H1 (cell line): ENCODE measurements around the gene TCERG1L. TPM values are rescaled to one million over a fixed set of nuclear protein-coding genes. Genes with fewer than 3 reads are reported as not detected.

ENCODE experiments used
- HDAC2 ChIP-seq, 2 experiments: fragments of 300-600 bp in 1 of 2; sonication (generic) in 1 of 2; IDR thresholded peaks; 2 replicates each; pipeline ENCODE4 v1.6.1; 2011 to 2012; ENCODE audit warnings: low read depth in 2 of 2, low read length in 2 of 2, mild to moderate bottlenecking in 2 of 2, moderate library complexity in 2 of 2, borderline replicate concordance in 1 of 2, inconsistent platforms in 1 of 2
- KDM5A ChIP-seq: fragments of 200-600 bp; IDR thresholded peaks from 2 replicates; pipeline ENCODE4 v1.7.1; 2012; ENCODE audit warnings: mild to moderate bottlenecking, low read length, inconsistent platforms, mixed read lengths
- NANOG ChIP-seq: IDR thresholded peaks from 2 replicates; pipeline ENCODE4 v1.6.1; 2011; ENCODE audit warnings: low read length, low read depth, mild to moderate bottlenecking, inconsistent platforms; ENCODE audit not compliant: insufficient read depth, poor library complexity, severe bottlenecking
- NRF1 ChIP-seq: IDR thresholded peaks from 2 replicates; pipeline ENCODE4 v1.6.1; 2011; ENCODE audit warnings: mild to moderate bottlenecking, low read depth, low read length, improper control_type of control experiment
- SP1 ChIP-seq: IDR thresholded peaks from 2 replicates; pipeline ENCODE4 v1.6.1; 2011; ENCODE audit warnings: low read depth, low read length
- polyA plus RNA-seq, 7 experiments: library from polyadenylated mRNA; depleted of rRNA in 3 of 7; stranded (reverse) in 5 of 7; unstranded in 2 of 7; fragments of >200 nt in 5 of 7; fragments of 200-250 nt in 2 of 7; gene quantifications; 1 replicate in 5 of 7; 2 replicates in 1 of 7; 4 replicates in 1 of 7; pipeline versions ENCODE4 v1.2.1 to v1.2.3, GENCODE V29; 2011 to 2013; ENCODE audit warnings: missing spikeins in 2 of 7, mixed read lengths in 2 of 7
- total RNA-seq: library from RNA; stranded (reverse); fragmentation: NEBNext Ultra II Directional; extraction: Animal tissue kit (Norgen Biotek cat#: 25700); gene quantifications from 2 replicates; pipeline ENCODE4 v1.2.1, GENCODE V29; 2021

Gene TCERG1L
- total and polyA plus RNA-seq, 2 of the 8 experiments (the other 6 are each of a cell fraction or from before 2014, with no cell fraction given) = 3.9 to 6.9 TPM

- TF ChIP-seq NRF1 (no peak), HDAC2 (IDR thresholded peaks at IDR 0.05; ENCODE audit: borderline replicate concordance in 1 of 2, low read depth in 2 of 2, low read length in 2 of 2) (no peak), NANOG (no peak), KDM5A (no peak), SP1 (no peak)
Measured at GRCh38 chr10:131093795-131094366, 217.6 kb downstream of the TCERG1L start (continued).
